Mammary epithelial cell (primary cell): ENCODE results near the gene MED9.

ENCODE experiments used
- EZH2 ChIP-seq: IDR thresholded peaks from 2 replicates; pipeline ENCODE4 v1.6.1; 2012; ENCODE audit warnings: low read length, inconsistent platforms, borderline replicate concordance
- TF ChIP-seq, protein P1 (sequence below), 2 donors: IDR thresholded peaks in 1 of 2; conservative IDR thresholded peaks in 1 of 2; 2 replicates each; pipeline ENCODE4 v1.5.1; 2011 to 2012; ENCODE audit warnings: inconsistent platforms in 2 of 2, low read length in 2 of 2, mild to moderate bottlenecking in 2 of 2, control low read depth in 1 of 2, low read depth in 1 of 2; ENCODE audit not compliant: insufficient read depth in 1 of 2; ENCODE audit errors: extremely low read depth in 1 of 2

DNA sequence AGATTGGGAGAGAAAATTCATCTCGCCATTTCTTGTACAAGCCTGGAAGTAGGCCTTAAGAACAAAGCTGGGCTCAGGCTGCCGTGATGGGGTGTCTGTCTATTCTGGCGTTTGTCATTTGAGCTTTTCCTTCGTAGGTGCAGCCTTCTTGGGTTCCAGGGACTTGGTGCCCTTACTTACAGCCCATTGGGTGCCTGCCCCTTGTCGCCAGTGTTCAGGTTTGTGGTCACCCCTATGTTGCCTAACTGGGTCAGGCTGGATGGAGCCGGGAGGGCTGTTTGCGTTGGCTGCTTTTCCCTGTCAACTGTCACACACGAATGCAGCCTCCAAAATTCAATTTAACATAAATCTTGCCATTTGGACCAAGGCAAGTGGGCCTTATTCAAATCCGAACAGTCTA, 23.7 kb upstream of the MED9 start:
- TF ChIP-seq EZH2: no peak
- TF ChIP-seq, protein P1, sequence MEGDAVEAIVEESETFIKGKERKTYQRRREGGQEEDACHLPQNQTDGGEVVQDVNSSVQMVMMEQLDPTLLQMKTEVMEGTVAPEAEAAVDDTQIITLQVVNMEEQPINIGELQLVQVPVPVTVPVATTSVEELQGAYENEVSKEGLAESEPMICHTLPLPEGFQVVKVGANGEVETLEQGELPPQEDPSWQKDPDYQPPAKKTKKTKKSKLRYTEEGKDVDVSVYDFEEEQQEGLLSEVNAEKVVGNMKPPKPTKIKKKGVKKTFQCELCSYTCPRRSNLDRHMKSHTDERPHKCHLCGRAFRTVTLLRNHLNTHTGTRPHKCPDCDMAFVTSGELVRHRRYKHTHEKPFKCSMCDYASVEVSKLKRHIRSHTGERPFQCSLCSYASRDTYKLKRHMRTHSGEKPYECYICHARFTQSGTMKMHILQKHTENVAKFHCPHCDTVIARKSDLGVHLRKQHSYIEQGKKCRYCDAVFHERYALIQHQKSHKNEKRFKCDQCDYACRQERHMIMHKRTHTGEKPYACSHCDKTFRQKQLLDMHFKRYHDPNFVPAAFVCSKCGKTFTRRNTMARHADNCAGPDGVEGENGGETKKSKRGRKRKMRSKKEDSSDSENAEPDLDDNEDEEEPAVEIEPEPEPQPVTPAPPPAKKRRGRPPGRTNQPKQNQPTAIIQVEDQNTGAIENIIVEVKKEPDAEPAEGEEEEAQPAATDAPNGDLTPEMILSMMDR (conservative IDR thresholded peaks at IDR 0.05 in 1 of 2, IDR thresholded peaks at IDR 0.05 in 1 of 2; ENCODE audit: extremely low read depth in 1 of 2, insufficient read depth in 1 of 2, low read depth in 1 of 2, low read length in 2 of 2): no peak
